Thyroid gland (tissue), 4 donors: ENCODE measurements around the gene IL12RB2.

Experiments used
- POLR2A ChIP-seq, 2 donors: fragments of 450-650 bp; IDR thresholded peaks; one replicate each; pipeline ENCODE4 v1.6.1; 2017; ENCODE audit warnings: antibody characterized with exemption in 2 of 2, mild to moderate bottlenecking in 2 of 2, moderate library complexity in 1 of 2
- TF ChIP-seq, protein P1 (sequence below), 6 experiments: fragments of 200-600 bp in 3 of 6; fragments of 450-650 bp in 3 of 6; sonication (generic) in 3 of 6; IDR thresholded peaks; one replicate each; pipeline ENCODE4 v1.5.1; 2016 to 2019; ENCODE audit warnings: antibody characterized with exemption in 6 of 6, mild to moderate bottlenecking in 2 of 6, inconsistent platforms in 1 of 6, moderate library complexity in 1 of 6

DNA sequence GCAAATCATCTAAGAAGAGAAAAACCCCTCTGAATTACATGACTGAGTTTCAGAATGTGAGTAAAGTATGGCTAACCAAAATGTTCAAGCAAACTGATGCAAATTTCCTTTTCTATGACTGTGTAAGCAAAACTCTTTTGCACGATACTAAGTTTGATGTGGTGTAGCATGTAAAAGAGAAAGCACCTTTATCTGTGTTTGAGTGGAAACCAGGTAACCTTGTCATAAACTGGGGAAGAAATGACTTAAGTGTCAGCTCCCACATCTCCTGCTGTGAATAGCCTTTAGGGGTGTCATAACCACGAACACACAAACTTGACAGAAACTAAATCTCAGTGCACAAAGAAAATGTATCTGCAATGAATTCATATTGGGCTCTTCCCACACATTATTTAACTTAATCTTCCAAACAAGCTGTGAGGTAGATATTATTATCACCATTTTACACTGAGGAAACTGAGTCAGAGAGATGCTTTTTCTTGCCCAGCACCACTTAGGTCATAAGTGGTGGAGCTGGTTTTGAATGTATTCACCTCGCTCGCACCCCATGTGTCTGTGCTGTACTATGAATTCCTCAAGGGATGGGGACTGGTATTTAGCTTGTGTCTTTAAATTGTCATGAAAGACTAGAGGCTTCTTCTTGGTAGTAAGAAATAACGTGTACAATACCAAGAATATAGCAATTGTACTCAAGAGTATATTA lies 32.9 kb upstream of the IL12RB2 start:
- TF ChIP-seq POLR2A (IDR thresholded peaks at IDR 0.05) = no peak
- TF ChIP-seq, protein P1, sequence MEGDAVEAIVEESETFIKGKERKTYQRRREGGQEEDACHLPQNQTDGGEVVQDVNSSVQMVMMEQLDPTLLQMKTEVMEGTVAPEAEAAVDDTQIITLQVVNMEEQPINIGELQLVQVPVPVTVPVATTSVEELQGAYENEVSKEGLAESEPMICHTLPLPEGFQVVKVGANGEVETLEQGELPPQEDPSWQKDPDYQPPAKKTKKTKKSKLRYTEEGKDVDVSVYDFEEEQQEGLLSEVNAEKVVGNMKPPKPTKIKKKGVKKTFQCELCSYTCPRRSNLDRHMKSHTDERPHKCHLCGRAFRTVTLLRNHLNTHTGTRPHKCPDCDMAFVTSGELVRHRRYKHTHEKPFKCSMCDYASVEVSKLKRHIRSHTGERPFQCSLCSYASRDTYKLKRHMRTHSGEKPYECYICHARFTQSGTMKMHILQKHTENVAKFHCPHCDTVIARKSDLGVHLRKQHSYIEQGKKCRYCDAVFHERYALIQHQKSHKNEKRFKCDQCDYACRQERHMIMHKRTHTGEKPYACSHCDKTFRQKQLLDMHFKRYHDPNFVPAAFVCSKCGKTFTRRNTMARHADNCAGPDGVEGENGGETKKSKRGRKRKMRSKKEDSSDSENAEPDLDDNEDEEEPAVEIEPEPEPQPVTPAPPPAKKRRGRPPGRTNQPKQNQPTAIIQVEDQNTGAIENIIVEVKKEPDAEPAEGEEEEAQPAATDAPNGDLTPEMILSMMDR (IDR thresholded peaks at IDR 0.05) = no peak
